ENCODE data around the gene CCDC201. TPM values are rescaled to one million over a fixed set of nuclear protein-coding genes. Genes with fewer than 3 reads are reported as not detected.

The CCDC201 gene
- total RNA-seq, 1 donor from 2014 or later = not detected

DNA sequence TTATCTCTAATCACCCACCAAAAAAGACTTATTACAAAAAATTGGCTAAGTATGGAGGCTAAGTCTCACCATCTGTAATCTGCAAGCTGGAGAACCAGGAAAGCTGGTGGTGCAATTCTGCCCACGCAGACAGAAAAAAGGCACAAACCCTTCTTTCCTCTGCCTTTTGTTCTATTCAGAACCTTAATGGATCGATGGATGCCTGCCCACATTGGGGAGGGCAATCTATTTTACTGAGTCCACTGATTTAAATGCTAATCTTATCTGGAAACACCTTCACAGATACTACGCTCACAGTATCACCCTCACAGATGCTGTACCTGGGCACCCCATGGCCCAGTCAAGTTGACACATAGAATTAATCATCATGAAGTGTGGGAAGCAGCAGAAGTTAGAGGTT is 38.0 kb upstream of the CCDC201 start:
- Histone ChIP-seq H4K20me1 (ENCODE audit: insufficient read depth, low read length) (no peaks in the 10 kb centered on the region), H2AFZ (ENCODE audit: low read depth, low read length) (no peak overlapping the region), H3K9ac (ENCODE audit: low read length) (no peak overlapping the region), H3K79me2 (ENCODE audit: insufficient read depth, low read length) (no peaks in the 10 kb centered on the region), H3K4me2 (ENCODE audit: low read length) (no peak overlapping the region), H3K27ac (ENCODE audit: low read depth, low read length) (no peak overlapping the region), H3K27me3 (ENCODE audit: insufficient read depth, low read length) (no peaks in the 10 kb centered on the region), H3K9me3 (ENCODE audit: insufficient read depth, low read depth, low read length) (no peaks in the 10 kb centered on the region), H3K4me1 (ENCODE audit: insufficient read depth, low read length) (no peaks in the 10 kb centered on the region), H3K4me3 (ENCODE audit: insufficient read depth, low read depth, low read length) (no peak overlapping the region), H3K36me3 (ENCODE audit: insufficient read depth, low read length) (peaks cover under 1% of the 10 kb centered on the region)
- TF ChIP-seq EZH2 (IDR thresholded peaks at IDR 0.05; ENCODE audit: insufficient read depth, low read length) (no peak), CTCF (IDR thresholded peaks at IDR 0.05; ENCODE audit: insufficient read depth, low read depth, low read length) (no peak)
- Mint-ChIP-seq H3K27ac (ENCODE audit: unreplicated experiment) (peak overlapping the region; percentile 56), H3K4me3 (ENCODE audit: unreplicated experiment) (no peak overlapping the region), H3K27me3 (ENCODE audit: low read depth, unreplicated experiment) (peaks cover 2% of the 10 kb centered on the region), H3K36me3 (ENCODE audit: low read depth, unreplicated experiment) (peaks cover 17% of the 10 kb centered on the region), H3K9me3 (ENCODE audit: unreplicated experiment) (peaks cover 3% of the 10 kb centered on the region), H3K4me1 (ENCODE audit: low read depth, unreplicated experiment) (peaks cover 4% of the 10 kb centered on the region)
- FAIRE-seq = no peak
- no peak for DNase-seq (ENCODE audit: low read depth)

DNA sequence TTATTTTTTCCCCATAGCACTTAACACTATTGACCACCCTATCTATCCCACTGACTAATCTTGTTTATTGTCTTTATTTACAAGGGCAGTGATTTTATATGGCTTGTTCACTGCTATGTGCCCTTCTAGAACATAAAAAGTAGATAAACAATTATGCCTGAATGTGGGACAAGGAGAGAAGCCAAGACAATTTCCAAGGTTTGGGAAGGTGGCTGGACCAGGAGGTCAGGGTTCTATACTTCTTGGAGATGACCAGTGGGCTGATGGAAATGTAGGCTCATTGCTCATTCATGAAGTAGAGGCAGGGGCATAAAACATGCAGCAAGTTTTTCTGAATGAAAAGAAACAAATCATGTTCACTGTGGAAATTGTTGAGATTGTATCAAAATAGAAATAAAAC is 36.7 kb upstream of the CCDC201 start:
- Histone ChIP-seq H3K9me3 (ENCODE audit: insufficient read depth, low read depth, low read length) (no peaks in the 10 kb centered on the region), H3K4me3 (ENCODE audit: insufficient read depth, low read depth, low read length) (no peak overlapping the region), H3K27ac (ENCODE audit: low read depth, low read length) (no peak overlapping the region), H3K4me2 (ENCODE audit: low read length) (no peak overlapping the region), H3K4me1 (ENCODE audit: insufficient read depth, low read length) (no peaks in the 10 kb centered on the region), H3K79me2 (ENCODE audit: insufficient read depth, low read length) (no peaks in the 10 kb centered on the region), H4K20me1 (ENCODE audit: insufficient read depth, low read length) (no peaks in the 10 kb centered on the region), H3K36me3 (ENCODE audit: insufficient read depth, low read length) (no peaks in the 10 kb centered on the region), H3K27me3 (ENCODE audit: insufficient read depth, low read length) (no peaks in the 10 kb centered on the region), H2AFZ (ENCODE audit: low read depth, low read length) (no peak overlapping the region), H3K9ac (ENCODE audit: low read length) (no peak overlapping the region)
- H3K36me3 Mint-ChIP-seq (ENCODE audit: low read depth, unreplicated experiment) = peaks cover 13% of the 10 kb centered on the region
- peaks cover 3% of the 10 kb centered on the region for H3K9me3 Mint-ChIP-seq (ENCODE audit: unreplicated experiment)
- H3K4me1 Mint-ChIP-seq (ENCODE audit: low read depth, unreplicated experiment) = no peaks in the 10 kb centered on the region
- FAIRE-seq = no peak
- no peak overlapping the region for H3K4me3 Mint-ChIP-seq (ENCODE audit: unreplicated experiment)
- peaks cover 2% of the 10 kb centered on the region for H3K27me3 Mint-ChIP-seq (ENCODE audit: low read depth, unreplicated experiment)
- DNase-seq (ENCODE audit: low read depth) = no peak
- no peak overlapping the region for H3K27ac Mint-ChIP-seq (ENCODE audit: unreplicated experiment)
- TF ChIP-seq EZH2 (IDR thresholded peaks at IDR 0.05; ENCODE audit: insufficient read depth, low read length) (no peak), CTCF (IDR thresholded peaks at IDR 0.05; ENCODE audit: insufficient read depth, low read depth, low read length) (no peak)

DNA sequence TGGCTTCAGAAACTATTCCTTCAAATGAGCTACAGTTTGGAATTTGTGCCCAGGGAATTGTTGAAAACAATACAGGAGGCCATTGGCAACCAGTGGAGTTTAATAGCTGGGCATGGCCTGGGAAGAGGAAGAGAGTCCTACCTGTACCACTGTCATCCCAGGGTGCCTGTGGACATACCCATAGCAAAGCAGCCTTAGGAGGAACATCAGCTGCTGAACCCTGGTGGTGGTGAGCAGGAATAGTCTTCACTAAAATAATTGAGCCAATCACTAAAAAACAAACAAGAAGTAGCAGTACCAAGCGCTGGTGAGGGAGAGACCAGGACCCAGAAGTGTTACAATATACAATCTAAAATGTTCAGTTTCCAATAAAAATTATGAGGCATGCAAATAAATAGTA is 29.9 kb upstream of the CCDC201 start:
- Mint-ChIP-seq H3K27me3 (ENCODE audit: low read depth, unreplicated experiment) (peaks cover 11% of the 10 kb centered on the region), H3K4me3 (ENCODE audit: unreplicated experiment) (no peak overlapping the region), H3K36me3 (ENCODE audit: low read depth, unreplicated experiment) (no peaks in the 10 kb centered on the region), H3K9me3 (ENCODE audit: unreplicated experiment) (peaks cover 3% of the 10 kb centered on the region), H3K4me1 (ENCODE audit: low read depth, unreplicated experiment) (no peaks in the 10 kb centered on the region), H3K27ac (ENCODE audit: unreplicated experiment) (no peak overlapping the region)
- DNase-seq (ENCODE audit: low read depth) (no peak), FAIRE-seq (no peak)
- H3K27me3 ChIP-seq (ENCODE audit: insufficient read depth, low read length) = no peaks in the 10 kb centered on the region
- no peaks in the 10 kb centered on the region for H3K36me3 ChIP-seq (ENCODE audit: insufficient read depth, low read length)
- no peak overlapping the region for H3K4me2 ChIP-seq (ENCODE audit: low read length)
- no peak overlapping the region for H3K4me3 ChIP-seq (ENCODE audit: insufficient read depth, low read depth, low read length)
- H3K27ac ChIP-seq (ENCODE audit: low read depth, low read length) = no peak overlapping the region
- no peaks in the 10 kb centered on the region for H4K20me1 ChIP-seq (ENCODE audit: insufficient read depth, low read length)
- no peak overlapping the region for H2AFZ ChIP-seq (ENCODE audit: low read depth, low read length)
- H3K9me3 ChIP-seq (ENCODE audit: insufficient read depth, low read depth, low read length) = no peaks in the 10 kb centered on the region
- H3K9ac ChIP-seq (ENCODE audit: low read length) = no peak overlapping the region
- no peaks in the 10 kb centered on the region for H3K4me1 ChIP-seq (ENCODE audit: insufficient read depth, low read length)
- TF ChIP-seq EZH2 (IDR thresholded peaks at IDR 0.05; ENCODE audit: insufficient read depth, low read length) = no peak
- no peak for TF ChIP-seq CTCF (IDR thresholded peaks at IDR 0.05; ENCODE audit: insufficient read depth, low read depth, low read length)
- H3K79me2 ChIP-seq (ENCODE audit: insufficient read depth, low read length) = no peaks in the 10 kb centered on the region

All from astrocyte (in vitro differentiated cells and primary cell).